ENCODE measurements around the gene RHBDD2. TPM values are rescaled to one million over a fixed set of nuclear protein-coding genes. Genes with fewer than 3 reads are reported as not detected.
"Not testable (repeated sequence)": the region's sequence is repeated elsewhere in the genome, so short reads cannot be mapped to it uniquely, and the experiment has no call there.

Gene RHBDD2
- polyA plus RNA-seq, 1 of the 3 experiments (the other 2 are of a cell fraction): 77.6 TPM

DNA sequence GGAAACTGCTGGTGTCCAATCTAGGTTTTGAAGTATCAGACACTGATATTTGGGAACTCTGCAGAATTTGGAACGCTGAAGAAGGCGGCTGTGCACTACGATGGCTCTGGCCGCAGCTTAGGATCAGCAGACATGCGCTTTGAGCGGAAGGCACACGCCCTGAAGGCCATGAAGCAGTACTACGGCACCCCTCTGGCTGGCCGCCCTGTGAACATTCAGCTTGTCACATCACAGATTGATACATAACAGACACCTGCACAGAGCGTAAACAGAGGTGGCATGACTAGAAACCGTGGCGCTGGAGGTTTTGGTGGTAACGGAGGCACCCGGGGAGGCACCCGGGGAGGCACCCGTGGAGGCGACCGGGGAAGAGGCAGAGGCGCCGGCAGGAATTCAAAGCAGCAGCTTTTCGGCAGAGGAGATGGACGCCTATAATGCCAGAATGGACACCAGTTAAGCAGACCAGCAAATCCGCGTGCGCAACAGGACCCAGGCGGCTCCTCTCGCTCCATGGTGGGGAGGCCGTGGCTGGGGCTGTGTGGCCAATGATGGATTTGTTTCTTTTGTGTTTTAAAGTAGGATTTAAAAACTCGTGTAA lies 43.0 kb upstream of the RHBDD2 start (continued):
- no peak for TF ChIP-seq JUND (IDR thresholded peaks at IDR 0.05)
- no peak for TF ChIP-seq MXI1 (IDR thresholded peaks at IDR 0.05; ENCODE audit: low read depth, low read length)

DNA sequence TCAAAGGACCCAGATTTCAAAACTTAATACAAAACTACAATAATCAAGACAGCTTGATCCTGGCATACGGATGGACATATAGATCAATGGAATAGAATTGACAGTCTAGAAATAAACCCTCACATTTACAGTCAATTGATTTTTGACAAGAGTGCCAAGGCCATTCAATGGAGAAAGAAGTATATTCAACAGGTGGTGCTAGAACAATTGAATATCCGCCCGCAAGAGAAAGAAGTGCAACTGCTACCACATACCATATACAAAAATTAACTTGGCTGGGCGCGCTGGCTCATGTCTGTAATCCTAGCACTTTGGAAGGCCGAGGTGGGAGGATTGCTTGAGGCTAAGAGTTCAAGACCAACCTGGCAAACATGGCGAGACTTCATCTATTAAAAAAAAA lies 42.0 kb upstream of the RHBDD2 start:
- TF ChIP-seq MXI1 (IDR thresholded peaks at IDR 0.05; ENCODE audit: low read depth, low read length) (no peak), FOSL2 (IDR thresholded peaks at IDR 0.05; ENCODE audit: borderline replicate concordance, low read depth) (no peak), RCOR1 (IDR thresholded peaks at IDR 0.05; ENCODE audit: low read length) (no peak), TAF1 (IDR thresholded peaks at IDR 0.05; ENCODE audit: borderline replicate concordance, low read depth, low read length) (no peak), FOXJ3 (CRISPR knock-in tag; IDR thresholded peaks at IDR 0.05) (no peak), RFX5 (IDR thresholded peaks at IDR 0.05; ENCODE audit: low read length) (no peak), RAD21 (IDR thresholded peaks at IDR 0.05; ENCODE audit: low read length) (no peak), TCF12 (IDR thresholded peaks at IDR 0.05) (no peak), CHD2 (IDR thresholded peaks at IDR 0.05; ENCODE audit: low read length, partially characterized antibody) (no peak), EP300 (IDR thresholded peaks at IDR 0.05; ENCODE audit: borderline replicate concordance in 1 of 2, low read depth in 1 of 2, low read length in 1 of 2) (no peak), RXRA (IDR thresholded peaks at IDR 0.05; ENCODE audit: borderline replicate concordance, low read depth) (no peak)
- TF ChIP-seq, protein P1, sequence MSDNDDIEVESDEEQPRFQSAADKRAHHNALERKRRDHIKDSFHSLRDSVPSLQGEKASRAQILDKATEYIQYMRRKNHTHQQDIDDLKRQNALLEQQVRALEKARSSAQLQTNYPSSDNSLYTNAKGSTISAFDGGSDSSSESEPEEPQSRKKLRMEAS (IDR thresholded peaks at IDR 0.05; ENCODE audit: low read depth): no peak
- TF ChIP-seq, protein P2, sequence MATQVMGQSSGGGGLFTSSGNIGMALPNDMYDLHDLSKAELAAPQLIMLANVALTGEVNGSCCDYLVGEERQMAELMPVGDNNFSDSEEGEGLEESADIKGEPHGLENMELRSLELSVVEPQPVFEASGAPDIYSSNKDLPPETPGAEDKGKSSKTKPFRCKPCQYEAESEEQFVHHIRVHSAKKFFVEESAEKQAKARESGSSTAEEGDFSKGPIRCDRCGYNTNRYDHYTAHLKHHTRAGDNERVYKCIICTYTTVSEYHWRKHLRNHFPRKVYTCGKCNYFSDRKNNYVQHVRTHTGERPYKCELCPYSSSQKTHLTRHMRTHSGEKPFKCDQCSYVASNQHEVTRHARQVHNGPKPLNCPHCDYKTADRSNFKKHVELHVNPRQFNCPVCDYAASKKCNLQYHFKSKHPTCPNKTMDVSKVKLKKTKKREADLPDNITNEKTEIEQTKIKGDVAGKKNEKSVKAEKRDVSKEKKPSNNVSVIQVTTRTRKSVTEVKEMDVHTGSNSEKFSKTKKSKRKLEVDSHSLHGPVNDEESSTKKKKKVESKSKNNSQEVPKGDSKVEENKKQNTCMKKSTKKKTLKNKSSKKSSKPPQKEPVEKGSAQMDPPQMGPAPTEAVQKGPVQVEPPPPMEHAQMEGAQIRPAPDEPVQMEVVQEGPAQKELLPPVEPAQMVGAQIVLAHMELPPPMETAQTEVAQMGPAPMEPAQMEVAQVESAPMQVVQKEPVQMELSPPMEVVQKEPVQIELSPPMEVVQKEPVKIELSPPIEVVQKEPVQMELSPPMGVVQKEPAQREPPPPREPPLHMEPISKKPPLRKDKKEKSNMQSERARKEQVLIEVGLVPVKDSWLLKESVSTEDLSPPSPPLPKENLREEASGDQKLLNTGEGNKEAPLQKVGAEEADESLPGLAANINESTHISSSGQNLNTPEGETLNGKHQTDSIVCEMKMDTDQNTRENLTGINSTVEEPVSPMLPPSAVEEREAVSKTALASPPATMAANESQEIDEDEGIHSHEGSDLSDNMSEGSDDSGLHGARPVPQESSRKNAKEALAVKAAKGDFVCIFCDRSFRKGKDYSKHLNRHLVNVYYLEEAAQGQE (IDR thresholded peaks at IDR 0.05; ENCODE audit: low read depth, low read length): no peak
- TF ChIP-seq, protein P3, sequence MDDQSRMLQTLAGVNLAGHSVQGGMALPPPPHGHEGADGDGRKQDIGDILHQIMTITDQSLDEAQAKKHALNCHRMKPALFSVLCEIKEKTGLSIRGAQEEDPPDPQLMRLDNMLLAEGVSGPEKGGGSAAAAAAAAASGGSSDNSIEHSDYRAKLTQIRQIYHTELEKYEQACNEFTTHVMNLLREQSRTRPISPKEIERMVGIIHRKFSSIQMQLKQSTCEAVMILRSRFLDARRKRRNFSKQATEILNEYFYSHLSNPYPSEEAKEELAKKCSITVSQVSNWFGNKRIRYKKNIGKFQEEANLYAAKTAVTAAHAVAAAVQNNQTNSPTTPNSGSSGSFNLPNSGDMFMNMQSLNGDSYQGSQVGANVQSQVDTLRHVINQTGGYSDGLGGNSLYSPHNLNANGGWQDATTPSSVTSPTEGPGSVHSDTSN (IDR thresholded peaks at IDR 0.05): no peak
- 80% methylated on average over 7 of the region's 7 CpGs for WGBS (ENCODE audit: low lambda C conversion rate)
- Histone ChIP-seq H3K4me1 (ENCODE audit: control insufficient read depth in 1 of 2, insufficient read depth in 2 of 2, low read depth in 1 of 2, low read length in 1 of 2) (no peaks in the 10 kb centered on the region; a peak in 1 of 4 replicates), H3K4me2 (no peak overlapping the region), H3K9me2 (no peaks in the 10 kb centered on the region), H3K27me3 (ENCODE audit: insufficient read depth) (no peaks in the 10 kb centered on the region; the same call in 1 of the 2 replicates), H3F3A (replicated peaks; ENCODE audit: insufficient read depth) (no peaks in the 10 kb centered on the region), H3K9me3 (no peaks in the 10 kb centered on the region), H3K79me2 (ENCODE audit: insufficient read depth) (no peaks in the 10 kb centered on the region), H2AFZ (ENCODE audit: low read depth) (no peak overlapping the region), H3K4me3 (ENCODE audit: low read depth in 2 of 2, low read length in 1 of 2) (no peak overlapping the region), H3K9ac (no peak overlapping the region), H3K36me3 (replicated peaks in 1 of 2; ENCODE audit: control insufficient read depth in 1 of 2, insufficient read depth in 2 of 2, low read length in 1 of 2) (no peaks in the 10 kb centered on the region), H4K20me1 (ENCODE audit: insufficient read depth) (no peaks in the 10 kb centered on the region), H3K27ac (ENCODE audit: low read depth in 2 of 2, low read length in 1 of 2) (no peak overlapping the region)
- DNase-seq: no peak
- CTCF ChIA-PET: no interaction called here
- POLR2A ChIA-PET: interaction anchor here (0.6 kb wide), 1 partner anchor 1502 kb away, joined by 3 read pairs; no protein-coding TSS in a partner anchor

DNA sequence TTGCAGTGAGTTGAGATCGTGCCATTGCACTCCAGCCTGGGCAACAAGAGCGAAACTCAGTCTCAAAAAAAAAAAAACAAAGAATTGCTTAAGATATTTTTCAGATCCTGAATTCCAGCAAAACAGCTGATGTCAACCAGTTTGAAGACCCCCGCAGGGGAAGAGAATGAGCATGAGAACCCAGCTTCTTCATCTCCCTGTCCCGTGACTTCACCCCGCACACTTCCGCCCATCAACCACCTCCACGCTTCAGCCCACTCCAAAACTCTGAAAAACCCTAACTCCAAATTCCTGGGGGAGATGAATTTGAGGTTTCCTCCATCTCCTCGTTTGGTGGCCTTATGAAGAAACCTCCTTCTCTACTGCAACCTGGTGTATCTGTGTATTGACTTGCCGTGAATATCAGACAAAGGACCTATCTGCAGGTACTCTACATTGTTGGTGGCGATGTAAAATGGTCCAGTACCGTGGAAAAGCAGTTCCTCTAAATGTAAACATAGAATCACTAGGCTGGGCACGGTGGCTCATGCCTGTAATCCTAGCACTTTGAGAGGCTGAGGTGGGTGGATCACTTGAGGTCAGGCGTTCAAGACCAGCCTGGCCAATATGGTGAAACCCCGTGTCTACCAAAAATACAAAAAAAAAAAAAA lies 40.4 kb upstream of the RHBDD2 start:
- H3K9me3 ChIP-seq; H3K9ac ChIP-seq; H4K20me1 ChIP-seq (ENCODE audit: insufficient read depth); H3K9me2 ChIP-seq; POLR2A ChIA-PET; H3K27ac ChIP-seq (ENCODE audit: low read depth in 2 of 2, low read length in 1 of 2); H3K4me2 ChIP-seq; H3K79me2 ChIP-seq (ENCODE audit: insufficient read depth); H3F3A ChIP-seq (replicated peaks; ENCODE audit: insufficient read depth); H3K4me3 ChIP-seq (ENCODE audit: low read depth in 2 of 2, low read length in 1 of 2); H3K4me1 ChIP-seq (ENCODE audit: control insufficient read depth in 1 of 2, insufficient read depth in 2 of 2, low read depth in 1 of 2, low read length in 1 of 2); H3K27me3 ChIP-seq (ENCODE audit: insufficient read depth); H2AFZ ChIP-seq (ENCODE audit: low read depth); DNase-seq; H3K36me3 ChIP-seq (replicated peaks in 1 of 2; ENCODE audit: control insufficient read depth in 1 of 2, insufficient read depth in 2 of 2, low read length in 1 of 2): not testable (repeated sequence)
- CTCF ChIA-PET: interaction anchor here (1.1 kb wide), 1 partner anchor 10 kb away, joined by 3 read pairs; no protein-coding TSS in a partner anchor
- WGBS (ENCODE audit: low lambda C conversion rate): 78% methylated on average over 14 of the region's 14 CpGs
